ENCODE data around the gene TMEM106C. TPM values are rescaled to one million over a fixed set of nuclear protein-coding genes. Genes with fewer than 3 reads are reported as not detected.
A peak's percentile ranks its signal among the peaks of the same experiment; 100 is the strongest.

Gene TMEM106C
- total RNA-seq, 1 experiment from 2014 or later = 281 TPM

DNA sequence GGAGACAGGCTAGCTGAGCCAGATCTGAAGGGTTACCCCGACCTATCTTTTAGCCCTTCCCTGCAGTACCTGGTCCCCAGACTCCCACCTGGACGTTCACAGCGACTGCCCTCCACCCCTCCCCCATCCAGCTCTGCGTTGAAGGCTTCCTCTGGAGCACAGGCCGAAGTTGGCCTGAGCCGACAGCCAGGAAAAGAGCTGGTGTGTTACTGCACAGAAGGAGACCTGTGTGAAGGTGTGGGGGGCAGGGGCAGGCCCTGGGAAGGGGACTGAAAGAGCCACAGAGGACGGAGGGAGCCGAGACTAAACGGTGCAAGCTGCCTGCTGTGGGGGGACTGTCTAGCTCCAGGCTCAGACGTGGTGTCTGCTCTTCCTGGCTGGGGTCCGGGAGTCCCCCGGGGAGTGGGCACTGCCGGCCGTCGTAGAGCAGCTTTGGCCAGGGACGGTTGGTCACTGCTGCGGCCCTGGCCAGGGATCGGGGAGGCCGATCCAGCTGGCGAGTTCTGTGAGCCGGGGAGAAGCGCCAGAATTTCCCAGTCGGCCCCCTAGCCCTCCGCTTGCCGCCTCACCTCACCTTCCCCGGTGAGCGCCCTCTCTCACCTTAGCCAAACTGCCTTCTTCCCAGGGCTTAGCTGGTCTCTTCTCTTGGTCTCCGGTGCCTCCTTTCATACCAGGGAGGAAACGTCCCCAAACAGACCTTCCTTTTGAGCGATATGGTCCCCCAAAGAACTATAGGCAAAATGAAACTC lies 41.8 kb downstream of the TMEM106C start:
- Histone ChIP-seq H3K27me3 (replicated peaks; ENCODE audit: control insufficient read depth, insufficient read depth, low read length) (no peaks in the 10 kb centered on the region), H3K36me3 (ENCODE audit: control insufficient read depth, insufficient read depth, low read length) (no peaks in the 10 kb centered on the region), H3K9me3 (no peaks in the 10 kb centered on the region), H3K4me3 (ENCODE audit: low read depth, low read length) (peak overlapping the region; percentile 50), H3K4me1 (peaks cover 23% of the 10 kb centered on the region)
- Mint-ChIP-seq H3K27me3 (ENCODE audit: insufficient read depth, unreplicated experiment) (no peaks in the 10 kb centered on the region), H3K4me1 (ENCODE audit: low read depth, unreplicated experiment) (peaks cover 8% of the 10 kb centered on the region), H3K36me3 (ENCODE audit: insufficient read depth, unreplicated experiment) (peaks cover 29% of the 10 kb centered on the region), H3K27ac (ENCODE audit: unreplicated experiment) (peak overlapping the region; percentile 66), H3K9me3 (ENCODE audit: unreplicated experiment) (peaks cover 8% of the 10 kb centered on the region), H3K4me3 (ENCODE audit: unreplicated experiment) (peak overlapping the region; percentile 95)
- peak in 1 of 2 experiments; percentile 47 for DNase-seq
- intact Hi-C loops (cut with micrococcal nuclease; ENCODE audit: unreplicated experiment) = no loop called here
- TF ChIP-seq, protein P1, sequence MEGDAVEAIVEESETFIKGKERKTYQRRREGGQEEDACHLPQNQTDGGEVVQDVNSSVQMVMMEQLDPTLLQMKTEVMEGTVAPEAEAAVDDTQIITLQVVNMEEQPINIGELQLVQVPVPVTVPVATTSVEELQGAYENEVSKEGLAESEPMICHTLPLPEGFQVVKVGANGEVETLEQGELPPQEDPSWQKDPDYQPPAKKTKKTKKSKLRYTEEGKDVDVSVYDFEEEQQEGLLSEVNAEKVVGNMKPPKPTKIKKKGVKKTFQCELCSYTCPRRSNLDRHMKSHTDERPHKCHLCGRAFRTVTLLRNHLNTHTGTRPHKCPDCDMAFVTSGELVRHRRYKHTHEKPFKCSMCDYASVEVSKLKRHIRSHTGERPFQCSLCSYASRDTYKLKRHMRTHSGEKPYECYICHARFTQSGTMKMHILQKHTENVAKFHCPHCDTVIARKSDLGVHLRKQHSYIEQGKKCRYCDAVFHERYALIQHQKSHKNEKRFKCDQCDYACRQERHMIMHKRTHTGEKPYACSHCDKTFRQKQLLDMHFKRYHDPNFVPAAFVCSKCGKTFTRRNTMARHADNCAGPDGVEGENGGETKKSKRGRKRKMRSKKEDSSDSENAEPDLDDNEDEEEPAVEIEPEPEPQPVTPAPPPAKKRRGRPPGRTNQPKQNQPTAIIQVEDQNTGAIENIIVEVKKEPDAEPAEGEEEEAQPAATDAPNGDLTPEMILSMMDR (IDR thresholded peaks at IDR 0.05; ENCODE audit: insufficient read depth in 1 of 2, low read depth in 1 of 2, low read length in 1 of 2, severe bottlenecking in 1 of 2, unreplicated experiment in 1 of 2) = no peak
- POLR2A ChIA-PET = interaction anchor here (0.6 to 0.7 kb wide), 4 partner anchors 17 to 1736 kb away, joined by 3 to 8 read pairs (median 6); no protein-coding TSS in a partner anchor
- CTCF ChIA-PET = interaction anchor here (0.6 to 1.8 kb wide), 5 partner anchors 25 to 152 kb away, joined by 3 to 8 read pairs (median 3); partner anchors contain the start of genes ASB8 and TMEM106C
- no TSS peak for BruUV-seq (replicated peaks)

DNA sequence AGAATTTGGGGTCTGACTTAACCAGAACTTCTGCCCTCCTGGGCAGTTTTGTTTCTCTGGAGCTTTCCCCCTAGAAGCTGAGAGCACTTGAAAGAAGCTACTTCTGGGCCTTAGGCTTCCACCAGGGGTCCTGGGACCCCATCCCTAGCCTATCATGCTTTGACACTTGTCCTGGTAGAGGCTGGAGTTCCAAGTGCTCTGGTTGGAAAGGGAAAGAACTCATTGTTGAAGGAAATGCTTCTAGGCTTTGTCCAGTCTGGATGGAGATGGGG lies 42.3 kb downstream of the TMEM106C start:
- H3K9me3 Mint-ChIP-seq (ENCODE audit: unreplicated experiment) = peaks cover 8% of the 10 kb centered on the region
- no peak overlapping the region for H3K4me3 ChIP-seq (ENCODE audit: low read depth, low read length)
- ChIA-PET CTCF (interaction anchor here (0.9 to 1.8 kb wide), 3 partner anchors 42 to 152 kb away, joined by 3 to 8 read pairs (median 3); partner anchors contain the start of genes ASB8 and TMEM106C), POLR2A (no interaction called here)
- intact Hi-C loops (cut with micrococcal nuclease; ENCODE audit: unreplicated experiment) = no loop called here
- BruUV-seq (replicated peaks) = no TSS peak
- H3K4me3 Mint-ChIP-seq (ENCODE audit: unreplicated experiment) = peak overlapping the region; percentile 95
- H3K27ac Mint-ChIP-seq (ENCODE audit: unreplicated experiment) = peak overlapping the region; percentile 66
- no peaks in the 10 kb centered on the region for H3K36me3 ChIP-seq (ENCODE audit: control insufficient read depth, insufficient read depth, low read length)
- no peak for DNase-seq
- peaks cover 22% of the 10 kb centered on the region for H3K4me1 ChIP-seq
- TF ChIP-seq, protein P1 (IDR thresholded peaks at IDR 0.05; ENCODE audit: insufficient read depth in 1 of 2, low read depth in 1 of 2, low read length in 1 of 2, severe bottlenecking in 1 of 2, unreplicated experiment in 1 of 2) = no peak
- H3K36me3 Mint-ChIP-seq (ENCODE audit: insufficient read depth, unreplicated experiment) = peaks cover 29% of the 10 kb centered on the region
- no peaks in the 10 kb centered on the region for H3K27me3 Mint-ChIP-seq (ENCODE audit: insufficient read depth, unreplicated experiment)
- peaks cover 8% of the 10 kb centered on the region for H3K4me1 Mint-ChIP-seq (ENCODE audit: low read depth, unreplicated experiment)
- no peaks in the 10 kb centered on the region for H3K9me3 ChIP-seq
- no peaks in the 10 kb centered on the region for H3K27me3 ChIP-seq (replicated peaks; ENCODE audit: control insufficient read depth, insufficient read depth, low read length)

DNA sequence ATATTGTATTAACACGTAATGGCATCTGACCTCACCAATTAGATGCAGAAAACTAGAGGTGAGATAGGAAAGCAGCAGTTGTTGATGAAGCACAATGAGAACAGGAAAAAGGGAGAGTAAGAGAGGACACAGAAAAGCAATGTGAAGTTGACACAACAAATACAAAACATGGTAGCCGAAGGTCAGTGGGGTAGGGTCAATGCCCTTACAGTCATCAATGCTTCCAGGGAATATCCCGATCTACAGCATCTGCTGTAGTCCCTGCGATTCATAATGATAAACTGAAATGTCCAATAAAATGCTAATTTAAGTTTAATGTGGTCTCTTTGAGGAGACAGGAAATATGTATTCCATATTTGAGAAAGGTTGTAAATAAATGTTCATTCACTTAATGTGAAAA lies 43.8 kb downstream of the TMEM106C start:
- ChIA-PET CTCF (interaction anchor here (0.6 kb wide), 1 partner anchor 735 kb away, joined by 8 read pairs; no protein-coding TSS in a partner anchor), POLR2A (no interaction called here)
- H3K4me1 Mint-ChIP-seq (ENCODE audit: low read depth, unreplicated experiment) = no peaks in the 10 kb centered on the region
- H3K4me3 ChIP-seq (ENCODE audit: low read depth, low read length) = no peak overlapping the region
- intact Hi-C loops (cut with micrococcal nuclease; ENCODE audit: unreplicated experiment) = no loop called here
- H3K9me3 ChIP-seq = no peaks in the 10 kb centered on the region
- peaks cover 18% of the 10 kb centered on the region for H3K36me3 Mint-ChIP-seq (ENCODE audit: insufficient read depth, unreplicated experiment)
- peaks cover 16% of the 10 kb centered on the region for H3K4me1 ChIP-seq
- H3K27ac Mint-ChIP-seq (ENCODE audit: unreplicated experiment) = no peak overlapping the region
- DNase-seq = no peak
- H3K27me3 Mint-ChIP-seq (ENCODE audit: insufficient read depth, unreplicated experiment) = no peaks in the 10 kb centered on the region
- peaks cover 8% of the 10 kb centered on the region for H3K9me3 Mint-ChIP-seq (ENCODE audit: unreplicated experiment)
- BruUV-seq (replicated peaks) = no TSS peak
- H3K36me3 ChIP-seq (ENCODE audit: control insufficient read depth, insufficient read depth, low read length) = no peaks in the 10 kb centered on the region
- no peaks in the 10 kb centered on the region for H3K27me3 ChIP-seq (replicated peaks; ENCODE audit: control insufficient read depth, insufficient read depth, low read length)
- H3K4me3 Mint-ChIP-seq (ENCODE audit: unreplicated experiment) = no peak overlapping the region
- TF ChIP-seq, protein P1 (IDR thresholded peaks at IDR 0.05; ENCODE audit: insufficient read depth in 1 of 2, low read depth in 1 of 2, low read length in 1 of 2, severe bottlenecking in 1 of 2, unreplicated experiment in 1 of 2) = no peak
